ENCODE data around the gene ALK.

DNA sequence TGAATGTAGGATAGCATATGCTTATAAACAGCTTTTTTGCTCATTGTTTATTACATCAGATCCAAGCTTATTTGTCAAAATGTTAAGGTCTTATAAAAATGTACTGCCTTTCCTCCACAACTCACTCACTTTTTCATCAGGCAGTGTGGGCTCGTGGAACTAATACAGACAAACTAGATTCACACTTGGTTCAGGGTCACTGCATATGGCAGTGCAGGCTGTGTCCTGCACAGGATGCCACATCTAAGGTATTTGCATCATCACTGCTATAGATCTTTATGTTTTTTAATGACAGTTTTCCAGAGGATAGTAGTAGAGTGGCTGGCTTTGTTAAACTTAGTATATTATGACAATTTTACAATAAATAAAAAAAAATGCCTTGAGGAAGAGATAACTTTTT is 425.2 kb downstream of the ALK start:
- TF ChIP-seq, protein P1, sequence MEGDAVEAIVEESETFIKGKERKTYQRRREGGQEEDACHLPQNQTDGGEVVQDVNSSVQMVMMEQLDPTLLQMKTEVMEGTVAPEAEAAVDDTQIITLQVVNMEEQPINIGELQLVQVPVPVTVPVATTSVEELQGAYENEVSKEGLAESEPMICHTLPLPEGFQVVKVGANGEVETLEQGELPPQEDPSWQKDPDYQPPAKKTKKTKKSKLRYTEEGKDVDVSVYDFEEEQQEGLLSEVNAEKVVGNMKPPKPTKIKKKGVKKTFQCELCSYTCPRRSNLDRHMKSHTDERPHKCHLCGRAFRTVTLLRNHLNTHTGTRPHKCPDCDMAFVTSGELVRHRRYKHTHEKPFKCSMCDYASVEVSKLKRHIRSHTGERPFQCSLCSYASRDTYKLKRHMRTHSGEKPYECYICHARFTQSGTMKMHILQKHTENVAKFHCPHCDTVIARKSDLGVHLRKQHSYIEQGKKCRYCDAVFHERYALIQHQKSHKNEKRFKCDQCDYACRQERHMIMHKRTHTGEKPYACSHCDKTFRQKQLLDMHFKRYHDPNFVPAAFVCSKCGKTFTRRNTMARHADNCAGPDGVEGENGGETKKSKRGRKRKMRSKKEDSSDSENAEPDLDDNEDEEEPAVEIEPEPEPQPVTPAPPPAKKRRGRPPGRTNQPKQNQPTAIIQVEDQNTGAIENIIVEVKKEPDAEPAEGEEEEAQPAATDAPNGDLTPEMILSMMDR (IDR thresholded peaks at IDR 0.05): no peak
- no peak for TF ChIP-seq EZH2 (IDR thresholded peaks at IDR 0.05; ENCODE audit: borderline replicate concordance, insufficient read depth, low read depth, low read length, poor library complexity, severe bottlenecking)
